Lung (tissue), 12 donors: ENCODE measurements around the gene RIPOR2. TPM values are rescaled to one million over a fixed set of nuclear protein-coding genes. Genes with fewer than 3 reads are reported as not detected.
A peak's percentile ranks its signal among the peaks of the same experiment; 100 is the strongest.

ENCODE experiments used
- ATAC-seq: fragments of 200-7000 bp; cut with Tn5 transposase; one replicate; pipeline ENCODE4 v1.9.1; 2020; ENCODE audit warnings: moderate number of reproducible peaks; ENCODE audit not compliant: insufficient read depth, low FRiP score
- DNase-seq, 3 donors: peaks; one replicate each; pipeline ENCODE4 v3.0.0-alpha.2; 2013 to 2017
- H3K27ac ChIP-seq, 2 donors: one replicate each; pipeline ENCODE4 v1.5.1; 2013; ENCODE audit warnings: mild to moderate bottlenecking in 2 of 2, moderate library complexity in 2 of 2, control low read depth in 1 of 2, inconsistent platforms in 1 of 2, low read depth in 1 of 2, low read length in 1 of 2
- H3K27me3 ChIP-seq, 3 donors: one replicate each; pipeline ENCODE4 v1.5.1; 2013; ENCODE audit warnings: low read length in 2 of 3; ENCODE audit not compliant: control insufficient read depth in 3 of 3, insufficient read depth in 3 of 3
- H3K36me3 ChIP-seq, 4 donors: one replicate each; pipeline ENCODE4 v1.5.1; 2013; ENCODE audit warnings: low read length in 4 of 4, mild to moderate bottlenecking in 1 of 4, moderate library complexity in 1 of 4; ENCODE audit not compliant: control insufficient read depth in 4 of 4, insufficient read depth in 4 of 4
- H3K4me1 ChIP-seq, 5 donors: one replicate each; pipeline ENCODE4 v1.5.1; 2013; ENCODE audit warnings: low read length in 5 of 5, mild to moderate bottlenecking in 2 of 5, moderate library complexity in 1 of 5; ENCODE audit not compliant: control insufficient read depth in 5 of 5, insufficient read depth in 5 of 5
- H3K4me3 ChIP-seq: one replicate; pipeline ENCODE4 v1.5.1; 2013; ENCODE audit warnings: mild to moderate bottlenecking, control low read depth, moderate library complexity
- H3K9ac ChIP-seq, 2 donors: one replicate each; pipeline ENCODE4 v1.5.1; 2013; ENCODE audit warnings: low read length in 2 of 2, control low read depth in 1 of 2; ENCODE audit not compliant: insufficient read depth in 1 of 2
- H3K9me3 ChIP-seq, 4 donors: one replicate each; pipeline ENCODE4 v1.5.1; 2013; ENCODE audit warnings: low read length in 3 of 4, mild to moderate bottlenecking in 1 of 4, moderate library complexity in 1 of 4; ENCODE audit not compliant: control insufficient read depth in 4 of 4, insufficient read depth in 3 of 4
- CTCF ChIP-seq: IDR thresholded peaks from 2 replicates; pipeline ENCODE4 v1.5.1; 2012; ENCODE audit warnings: mild to moderate bottlenecking; ENCODE audit errors: control extremely low read depth, extremely low read depth
- WGBS, 2 donors: extraction: QIAGEN DNeasy Blood & Tissue Kit; methylation state at CpG; one replicate each; pipeline ENCODE4 v1.1.7; 2013; 5-methylcytosine and 5-hydroxymethylcytosine counted together
- polyA plus RNA-seq, 2 donors: library from polyadenylated mRNA; stranded (reverse); fragments of 200-250 nt; gene quantifications; one replicate each; pipeline ENCODE4 v1.2.1, GENCODE V29; 2013
- total RNA-seq, 2 donors: library from RNA; depleted of rRNA in 1 of 2; stranded (reverse); fragments of >200 nt in 1 of 2; gene quantifications; one replicate each; pipeline ENCODE4 v1.2.1, GENCODE V29; 2014 to 2021
- donor health status: control.
- donor health status: control.
- donor health status: Bipolar disorder and iron deficiency.
- donor health status: healthy.
- donor health status: DM: yes; HTN: yes; CAD: no.

The RIPOR2 gene
- total and polyA plus RNA-seq, 4 donors, result 7.9 to 97.6 (median 42.7) TPM

GRCh38 chr6:24838081-24838480, 97.7 kb downstream of the RIPOR2 start:
- Histone ChIP-seq H3K4me1 (peaks cover 0 to 3% (median 0%) of the 10 kb centered on the region in 5 donors), H3K27ac (no peak overlapping the region), H3K9me3 (no peaks in the 10 kb centered on the region), H3K36me3 (peaks cover 0 to 6% (median 0%) of the 10 kb centered on the region in 4 donors), H3K27me3 (no peaks in the 10 kb centered on the region), H3K4me3 (no peak overlapping the region), H3K9ac (no peak overlapping the region)
- TF ChIP-seq CTCF, result no peak
- DNase-seq, result no peak
- ATAC-seq, result no peak
- 92 to 98% methylated on average over 3 of the region's 3 CpGs for WGBS, 2 donors

- 49 to 63% methylated on average over 2 of the region's 2 CpGs for WGBS, 2 donors
- Histone ChIP-seq H3K27ac (no peak overlapping the region), H3K9ac (no peak overlapping the region), H3K27me3 (no peaks in the 10 kb centered on the region), H3K9me3 (no peaks in the 10 kb centered on the region), H3K36me3 (peaks cover 0 to 3% (median 0%) of the 10 kb centered on the region in 4 donors), H3K4me3 (no peak overlapping the region), H3K4me1 (peaks cover 0 to 3% (median 0%) of the 10 kb centered on the region in 5 donors)
- no peak for TF ChIP-seq CTCF
- no peak for ATAC-seq
- DNase-seq, result peak in 2 of 3 donors; percentile 24 to 38
Measured at GRCh38 chr6:24836109-24836508, 99.7 kb downstream of the RIPOR2 start.

- Histone ChIP-seq H3K27ac (no peak overlapping the region), H3K4me1 (peaks cover 0 to 3% (median 0%) of the 10 kb centered on the region in 5 donors), H3K36me3 (peaks cover 0 to 4% (median 0%) of the 10 kb centered on the region in 4 donors), H3K9ac (no peak overlapping the region), H3K4me3 (no peak overlapping the region), H3K9me3 (no peaks in the 10 kb centered on the region), H3K27me3 (no peaks in the 10 kb centered on the region)
- DNase-seq, result no peak
- 93 to 94% methylated on average over 4 of the region's 4 CpGs for WGBS, 2 donors
- TF ChIP-seq CTCF, result no peak
- ATAC-seq, result no peak
Measured at GRCh38 chr6:24833711-24834386, 101.9 kb downstream of the RIPOR2 start.
